T-helper 1 cell treated with Interleukin-12 subunit alpha and Interleukin-12 subunit beta and Interleukin-4 antibody, amounts not matched to agents 30 ng/mL and 1 ng/mL, for 36 hours (primary cell): ENCODE measurements around the gene ZDHHC14. TPM values are rescaled to one million over a fixed set of nuclear protein-coding genes. Genes with fewer than 3 reads are reported as not detected.

Experiments
- intact Hi-C: fragments of 100-400 bp; cut with micrococcal nuclease; formaldehyde crosslinking; loops from one replicate; pipeline ENCODE4 v1.15.1; 2024
- total RNA-seq: library from RNA; stranded (reverse); gene quantifications from 2 replicates; pipeline ENCODE4 v1.2.3, GENCODE V29; 2022

Gene ZDHHC14
- total RNA-seq, 1 donor from 2014 or later, result 18.3 TPM

DNA sequence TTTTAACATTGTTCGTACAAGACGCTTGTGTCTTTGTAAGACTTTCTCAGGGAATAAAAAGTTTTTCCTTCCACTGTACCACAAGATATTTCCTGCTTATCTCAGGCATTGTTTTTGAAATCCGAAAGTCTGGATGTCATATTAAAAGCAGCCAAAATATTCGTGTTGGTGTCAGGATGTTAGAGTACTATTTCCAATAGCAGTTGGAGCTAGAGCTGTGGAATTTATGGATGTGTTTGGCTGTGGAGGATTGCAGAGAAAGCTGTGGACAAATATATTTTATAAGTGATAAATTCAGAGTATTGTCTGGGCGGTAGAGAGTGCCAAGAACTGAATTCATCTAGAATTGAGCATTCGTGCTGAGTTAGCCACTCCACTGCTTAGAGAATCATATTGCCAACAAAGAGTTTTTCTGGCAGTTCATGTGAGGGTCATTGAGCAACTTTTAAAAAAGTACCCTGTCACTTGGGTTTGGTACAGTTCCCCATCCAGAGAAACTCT is 57.7 kb downstream of the ZDHHC14 start:
- intact Hi-C loops, result no loop called here

DNA sequence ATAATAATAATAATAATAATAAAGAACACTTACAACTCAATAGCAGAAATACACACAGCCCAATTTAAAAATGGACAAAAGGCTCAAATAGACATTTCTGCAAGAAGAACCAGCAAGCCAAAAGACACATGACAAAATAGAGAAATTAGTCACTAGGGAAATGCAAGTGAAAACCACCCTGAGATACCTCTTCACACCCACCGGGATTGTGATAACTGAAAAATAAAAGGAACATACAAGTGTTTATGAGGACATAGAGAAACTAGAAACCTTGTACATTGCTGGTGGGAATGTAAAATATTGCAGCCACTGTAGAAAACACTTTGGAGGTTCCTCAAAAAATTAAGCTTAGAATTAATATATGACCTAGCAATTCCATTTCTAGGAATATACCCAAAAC is 59.2 kb downstream of the ZDHHC14 start:
- intact Hi-C loops, result no loop called here

DNA sequence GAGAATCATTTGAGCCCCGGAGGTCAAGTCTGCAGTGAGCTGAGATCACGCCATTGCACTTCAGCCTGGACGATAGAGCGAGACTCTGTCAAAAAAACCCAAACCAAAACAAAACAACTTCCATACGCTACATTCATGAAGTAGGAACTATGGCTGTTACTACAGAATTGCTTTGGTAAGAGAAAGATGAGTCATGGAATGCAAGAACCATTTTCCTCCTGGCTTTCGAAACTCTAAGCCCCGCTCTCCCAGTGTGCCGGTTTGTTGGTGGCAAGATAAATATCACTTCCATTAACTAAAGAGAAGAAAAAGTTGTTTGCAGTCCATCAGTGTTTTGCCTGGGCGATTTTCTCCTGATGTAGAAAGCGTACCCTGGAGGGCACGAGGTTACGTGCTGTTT is 61.3 kb downstream of the ZDHHC14 start:
- intact Hi-C loops, result no loop called here

DNA sequence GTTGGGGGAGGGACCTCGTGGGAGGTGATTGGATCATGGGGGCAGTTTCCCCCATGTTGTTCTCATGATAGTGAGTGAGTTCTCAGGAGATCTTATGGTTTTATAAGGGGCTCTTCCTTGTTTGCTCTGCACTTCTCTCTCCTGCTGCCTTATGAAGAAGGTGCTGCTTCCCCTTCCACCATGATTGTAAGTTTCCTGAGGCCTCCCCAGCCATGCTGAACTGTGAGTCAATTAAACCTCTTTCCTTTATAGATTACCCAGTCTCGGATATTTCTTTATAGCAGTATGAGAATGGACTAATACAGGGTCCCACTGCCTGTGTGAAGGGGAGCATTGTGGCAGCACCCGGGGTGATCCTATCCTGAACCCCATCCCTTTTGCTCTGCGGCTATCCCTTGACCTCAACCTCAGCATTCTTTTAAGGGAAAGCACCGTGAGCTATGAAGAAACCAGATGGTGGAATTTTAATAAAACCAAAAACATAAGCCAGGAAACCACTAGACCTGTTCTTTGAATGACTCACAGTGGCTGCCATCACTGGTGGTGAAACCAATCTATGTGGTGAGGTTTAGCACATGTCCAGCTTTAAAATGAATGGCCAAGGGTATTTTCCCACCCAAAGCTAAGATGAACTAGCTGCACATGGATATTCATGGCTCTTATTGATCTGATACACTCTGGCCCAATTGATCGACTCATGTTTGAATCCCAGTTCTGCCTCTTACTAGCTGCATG is 62.2 kb downstream of the ZDHHC14 start:
- intact Hi-C loops, result loop anchor here (1.0 kb wide), 2 partner anchors 18 to 84 kb away; no protein-coding TSS in a partner anchor

DNA sequence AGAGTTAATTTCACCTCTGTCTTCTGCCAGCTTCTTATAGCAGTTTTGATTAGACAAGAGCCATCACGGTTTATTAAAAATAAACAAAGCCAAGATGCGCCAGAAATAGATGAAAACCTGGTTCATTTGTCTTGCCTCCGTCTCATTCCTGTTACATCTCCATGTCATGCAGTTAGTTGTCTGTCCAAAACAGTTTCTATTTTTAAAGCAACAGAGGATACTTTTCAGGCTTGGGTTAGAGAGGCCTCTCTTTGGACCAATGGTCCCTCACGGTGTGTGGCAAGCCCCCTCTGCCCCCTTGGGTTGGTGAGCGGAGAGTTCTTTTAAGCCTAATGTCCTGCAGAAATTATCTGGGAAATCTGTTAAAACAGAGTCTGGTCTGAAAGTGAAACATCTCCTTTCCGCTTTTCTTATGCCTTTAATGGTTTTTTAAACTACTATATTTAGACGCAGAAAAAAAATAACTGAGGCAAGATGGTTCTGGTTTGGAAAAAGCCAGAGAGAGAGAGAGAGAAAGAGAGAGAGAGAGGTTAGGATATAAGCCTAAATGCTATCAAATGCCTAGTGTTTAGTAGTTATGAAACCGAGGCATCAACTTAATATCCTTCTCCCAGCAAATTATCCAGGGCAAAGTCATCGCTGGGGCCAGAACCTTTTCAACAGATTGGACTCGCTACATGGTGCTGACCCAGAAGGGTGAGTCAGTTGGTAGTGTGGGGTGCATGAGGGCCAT is 64.5 kb downstream of the ZDHHC14 start:
- intact Hi-C loops, result no loop called here

DNA sequence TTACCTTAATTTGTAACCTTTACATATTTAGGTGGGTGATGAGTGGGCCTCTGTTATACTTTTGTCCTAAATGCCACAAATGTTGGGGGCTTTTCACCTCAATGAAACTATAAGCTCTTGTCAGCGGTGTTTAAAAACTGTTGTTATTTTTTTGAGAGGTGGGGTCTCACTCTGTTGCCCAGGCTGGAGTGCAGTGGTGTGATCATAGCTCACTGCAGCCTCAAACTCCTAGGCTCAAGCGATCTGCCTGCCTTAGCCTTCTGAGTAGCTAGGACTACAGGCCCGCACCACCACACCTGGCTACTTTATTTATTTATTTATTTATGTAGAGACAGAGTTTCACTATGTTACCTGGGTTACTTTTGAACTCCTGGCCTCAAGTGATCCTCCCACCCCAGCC is 66.7 kb downstream of the ZDHHC14 start:
- intact Hi-C loops, result no loop called here

DNA sequence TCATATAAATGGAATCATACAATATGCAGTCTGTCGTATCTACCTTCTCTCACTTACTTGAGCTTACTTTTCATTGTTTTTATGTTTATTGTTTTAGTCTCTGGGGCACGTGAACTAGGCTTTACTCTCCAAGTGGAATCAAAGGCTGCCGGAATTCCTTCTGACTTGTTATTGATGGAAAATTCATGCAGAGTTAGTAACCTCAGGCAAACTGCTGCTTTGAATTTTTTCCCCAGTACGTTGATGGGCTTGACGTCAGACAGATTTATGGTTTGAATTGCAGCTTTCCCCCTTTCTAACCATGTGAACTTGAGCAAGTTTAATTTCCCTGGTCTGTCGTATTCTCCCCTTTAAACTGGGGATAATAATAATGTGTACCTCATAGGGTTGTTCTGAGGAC is 68.6 kb downstream of the ZDHHC14 start:
- intact Hi-C loops, result no loop called here

DNA sequence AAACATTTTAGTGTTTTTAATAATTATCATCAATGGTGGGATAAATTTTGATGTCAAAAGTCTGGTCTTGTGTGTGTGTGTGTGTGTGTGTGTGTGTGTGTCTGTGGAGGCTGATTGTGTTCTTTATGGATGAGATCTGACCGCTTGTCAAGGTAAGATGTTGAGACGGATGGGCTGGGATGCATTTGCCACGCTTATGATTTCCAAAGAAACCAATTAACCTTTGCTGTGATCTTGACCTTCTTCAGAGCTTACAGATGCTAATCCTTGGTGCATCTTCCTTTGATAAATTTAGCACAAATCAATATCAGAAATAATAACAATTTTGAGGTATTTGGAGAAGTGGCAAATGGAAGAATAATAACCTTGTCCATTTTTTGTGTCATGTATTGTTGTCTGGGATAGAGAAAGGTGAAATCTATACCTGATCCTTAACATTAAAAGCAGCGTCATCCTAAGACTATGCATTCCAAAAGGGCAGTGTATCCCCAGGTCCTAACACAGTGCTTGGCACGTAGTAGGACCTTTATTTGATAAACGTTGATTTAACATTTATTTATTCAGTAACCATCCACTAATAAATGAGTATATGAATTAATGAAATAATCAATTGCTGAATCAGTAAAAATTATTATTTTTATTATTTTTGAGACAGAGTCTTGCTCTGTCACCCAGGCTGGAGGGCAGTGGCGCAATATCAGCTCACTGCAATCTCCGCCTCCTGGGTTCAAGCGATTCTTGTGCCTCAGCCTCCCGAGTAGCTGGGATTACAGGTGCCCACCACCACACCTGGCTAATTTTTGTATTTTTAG is 70.1 kb downstream of the ZDHHC14 start:
- intact Hi-C loops, result no loop called here

DNA sequence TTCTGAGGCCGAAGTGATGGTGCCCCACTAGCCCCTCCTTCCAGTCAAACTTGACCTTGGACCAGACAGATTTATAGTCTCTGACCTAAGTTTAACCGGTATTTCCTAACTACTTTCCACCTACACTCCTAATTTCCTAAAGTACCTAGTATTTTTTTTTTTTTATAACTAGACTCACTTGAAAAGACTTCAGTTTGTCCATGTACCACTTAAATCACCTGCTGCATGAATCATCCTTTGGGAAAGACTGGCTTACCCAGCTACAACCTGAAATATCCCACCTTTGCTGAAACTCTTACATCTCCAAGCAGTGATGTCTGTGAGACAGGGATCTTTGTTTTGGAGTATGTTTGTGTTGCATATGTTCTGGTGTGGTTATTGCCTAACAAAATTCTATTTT is 71.1 kb downstream of the ZDHHC14 start:
- intact Hi-C loops, result no loop called here

DNA sequence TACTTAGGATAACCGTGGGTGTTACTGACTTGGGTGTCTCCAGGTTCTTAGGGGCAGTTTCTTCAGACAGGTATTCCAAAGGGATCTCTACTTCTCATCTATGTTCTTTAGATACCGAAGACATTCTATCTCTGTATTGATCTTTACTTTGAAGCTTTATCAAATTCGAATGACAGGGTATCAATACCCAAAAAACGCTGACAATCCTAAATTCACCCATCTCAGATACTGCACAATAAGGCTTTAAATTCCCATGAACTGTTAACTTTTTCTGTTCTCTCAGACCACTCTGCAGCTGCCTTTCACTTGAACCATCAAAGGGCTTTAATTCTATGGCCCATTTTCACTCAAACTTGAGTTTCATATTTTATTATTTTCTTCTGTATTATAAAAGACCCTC is 72.1 kb downstream of the ZDHHC14 start:
- intact Hi-C loops, result no loop called here

DNA sequence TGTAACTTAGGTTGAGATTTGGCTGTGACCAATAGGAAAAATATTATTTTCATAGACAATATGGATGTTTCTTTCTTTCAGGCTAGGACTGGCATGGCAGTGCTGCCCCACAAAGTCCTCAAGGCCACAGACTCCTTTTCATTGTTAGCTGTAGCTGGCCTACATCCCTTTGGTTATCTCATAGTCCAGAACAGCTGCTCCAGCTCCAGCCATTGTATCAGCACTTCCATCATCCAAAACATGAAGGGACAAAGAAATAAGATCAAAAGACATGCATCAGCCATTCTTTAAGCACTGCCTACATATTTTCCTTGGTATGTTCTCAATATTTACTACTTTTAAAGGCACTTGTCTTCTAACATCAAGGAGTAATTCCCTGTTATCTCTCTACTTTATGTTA is 73.0 kb downstream of the ZDHHC14 start:
- intact Hi-C loops, result no loop called here

DNA sequence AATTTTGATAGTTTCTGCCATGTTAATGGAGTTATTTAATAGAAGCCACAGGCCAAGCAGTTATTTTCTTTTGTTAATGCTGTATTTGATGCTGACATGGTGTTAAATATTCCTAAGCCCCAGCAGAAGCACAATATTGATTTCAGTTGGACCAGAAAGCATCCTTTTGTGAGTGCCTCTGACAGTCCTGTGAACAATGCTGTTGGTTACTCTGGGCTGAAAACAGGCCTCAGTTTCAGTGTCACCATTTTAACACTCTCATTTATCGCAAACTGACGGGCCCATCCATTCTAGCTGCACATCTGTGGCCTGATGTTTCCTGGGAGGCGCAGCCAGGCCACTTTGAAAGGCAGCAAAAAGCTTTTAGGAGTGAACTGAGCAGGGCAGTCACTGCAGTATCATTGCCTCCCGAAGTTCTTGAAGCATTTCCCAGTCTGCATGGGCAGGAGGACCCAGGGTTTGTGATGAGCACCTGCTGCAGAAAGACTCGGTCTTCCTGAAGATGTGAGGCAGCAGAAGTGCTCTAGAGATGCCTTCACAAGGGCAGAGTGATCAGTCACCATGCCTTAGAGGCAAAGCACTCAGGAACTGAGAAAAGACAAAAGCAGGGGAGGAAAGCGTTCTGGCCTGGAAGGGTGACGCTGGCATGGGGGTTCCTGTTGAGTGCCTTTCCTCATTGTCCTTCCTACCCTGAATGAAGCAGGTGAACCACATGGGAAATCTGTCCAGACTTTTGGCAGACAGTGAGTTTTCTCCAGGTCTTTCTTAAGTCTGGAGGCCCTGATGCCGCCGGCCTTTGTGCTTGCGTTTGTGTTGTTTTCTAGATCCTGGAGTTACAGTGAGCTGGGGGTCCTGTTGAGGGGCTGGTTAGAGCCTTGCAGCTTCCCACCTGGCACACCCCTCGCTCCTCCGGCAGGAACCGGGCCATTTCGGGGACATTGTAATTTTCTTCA is 74.0 kb downstream of the ZDHHC14 start:
- intact Hi-C loops, result no loop called here

DNA sequence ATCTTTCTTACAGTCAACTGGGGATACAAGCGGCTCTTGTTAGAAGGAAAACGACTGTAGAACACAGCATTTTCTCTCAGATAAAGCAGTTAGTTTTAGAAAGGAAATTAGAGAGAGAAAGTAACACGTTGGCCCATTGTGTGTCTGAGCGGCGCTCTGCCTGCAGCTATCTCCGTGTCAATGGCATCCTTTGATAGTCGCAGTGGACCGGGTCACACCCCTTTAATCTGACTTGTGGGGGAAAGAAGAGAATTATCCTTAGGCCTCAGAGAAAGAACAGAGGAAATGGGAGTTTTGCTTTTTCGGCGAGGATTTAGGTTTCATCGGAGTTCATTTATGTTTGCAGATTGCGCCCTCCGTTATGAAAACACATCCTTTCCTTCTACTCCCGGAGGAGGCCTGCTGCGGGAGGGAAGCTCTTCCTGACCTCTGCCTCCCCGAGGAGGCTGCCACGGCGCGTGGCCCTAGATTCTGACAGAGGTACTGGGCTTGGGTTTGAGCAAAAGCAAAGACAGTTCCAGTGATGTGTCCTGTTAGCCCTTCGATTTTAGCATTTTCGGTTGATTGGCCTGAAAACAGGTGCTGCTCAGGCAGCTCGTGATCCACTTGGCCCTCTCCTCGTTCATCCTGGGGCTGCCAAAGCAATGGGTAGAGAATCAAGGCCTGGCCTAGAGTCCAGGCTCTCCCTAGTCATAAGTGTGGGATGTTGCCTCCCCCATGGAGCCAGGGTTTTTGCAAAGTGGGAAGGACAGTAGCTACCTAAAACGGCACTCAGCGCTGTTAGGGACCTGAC is 74.9 kb downstream of the ZDHHC14 start:
- intact Hi-C loops, result no loop called here

DNA sequence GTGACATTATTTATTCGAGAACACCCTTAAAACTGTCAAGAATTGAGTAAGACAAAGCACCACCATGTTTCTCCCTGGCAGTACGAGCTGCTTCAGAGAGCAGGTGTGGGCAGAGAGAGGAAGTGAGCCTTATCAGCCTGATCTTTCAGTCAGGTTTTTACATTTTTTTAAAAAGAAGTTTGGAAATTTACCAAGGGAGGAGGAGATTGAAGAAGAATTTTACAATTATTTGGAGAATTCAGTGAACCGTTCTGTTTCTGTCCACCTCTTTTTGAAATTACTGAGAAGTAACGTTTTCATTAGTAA is 75.5 kb downstream of the ZDHHC14 start:
- intact Hi-C loops, result no loop called here

DNA sequence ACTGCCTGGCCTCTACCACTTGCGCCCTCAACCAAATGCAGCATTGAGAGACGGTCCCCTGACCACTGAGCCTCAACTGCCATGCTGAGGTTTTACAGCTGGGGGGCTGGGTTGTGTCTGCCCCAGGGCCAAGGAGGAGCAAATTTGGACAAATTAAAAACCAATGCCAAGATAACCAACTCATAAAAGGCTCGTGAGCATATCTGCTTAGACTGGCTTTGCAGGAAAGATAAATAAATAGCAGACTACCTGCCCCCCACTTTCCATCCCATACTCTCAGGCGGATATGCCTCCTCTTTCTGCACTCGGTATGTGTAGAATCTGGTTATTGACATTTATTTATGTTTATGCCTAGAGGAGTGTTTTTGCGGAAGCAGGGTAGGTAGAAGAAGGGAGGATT is 76.8 kb downstream of the ZDHHC14 start:
- intact Hi-C loops, result no loop called here

DNA sequence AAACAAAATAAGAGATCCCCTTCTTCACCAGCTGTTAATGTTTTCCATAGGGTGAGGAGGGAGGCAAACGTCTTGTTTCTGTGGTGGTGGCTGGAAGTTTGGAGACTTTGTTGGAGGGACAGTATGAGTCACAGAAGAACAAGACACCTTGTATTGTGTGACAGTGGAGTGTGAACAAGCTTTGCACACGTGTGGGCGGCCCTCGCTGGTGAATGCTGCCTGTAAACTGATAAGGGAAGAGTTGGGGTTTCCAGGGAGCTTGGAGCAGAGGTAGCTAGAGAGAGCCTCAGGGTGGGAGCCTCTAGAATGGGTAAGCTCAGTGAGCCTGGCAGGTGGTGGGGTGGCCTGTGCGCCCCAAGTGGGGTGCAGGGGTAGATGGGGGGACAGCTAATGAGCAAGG is 78.3 kb downstream of the ZDHHC14 start:
- intact Hi-C loops, result no loop called here

DNA sequence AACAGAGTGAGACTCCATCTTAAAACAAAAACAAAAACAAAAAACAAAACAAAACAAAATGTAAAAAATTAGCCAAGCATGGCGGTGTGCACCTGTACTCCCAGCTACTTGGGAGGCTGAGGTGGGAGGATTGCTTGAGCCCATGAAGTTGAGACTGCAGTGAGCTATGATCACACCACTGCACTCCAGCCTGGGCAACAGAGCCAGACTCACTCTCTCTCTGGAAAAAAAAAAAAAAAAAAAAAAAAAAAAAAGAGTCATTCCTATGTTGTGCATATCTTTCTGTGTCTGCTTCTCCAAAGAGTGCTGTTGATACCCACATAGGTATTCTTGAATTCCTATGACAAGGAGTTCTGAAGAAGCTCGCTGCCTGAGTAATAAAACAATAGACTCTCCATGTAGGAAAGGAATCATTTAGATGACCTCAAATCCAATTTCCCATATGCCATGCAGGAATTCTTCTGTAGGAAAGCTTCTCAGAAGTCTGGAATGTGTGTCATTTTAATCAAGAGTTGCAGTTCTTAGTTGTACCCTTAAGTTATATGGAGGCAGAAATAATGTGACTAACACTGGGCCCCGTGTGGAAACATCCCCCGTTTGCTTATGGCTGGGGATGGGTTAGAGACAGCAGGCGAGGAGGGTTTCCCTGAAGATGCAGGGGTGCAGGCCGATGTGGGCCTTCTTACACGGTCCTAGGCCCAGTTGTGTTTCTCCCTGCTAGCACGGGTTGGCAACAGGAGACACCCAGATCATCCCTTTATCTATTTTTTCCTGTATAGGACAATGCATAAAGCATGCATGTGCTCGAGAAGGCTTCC is 79.4 kb downstream of the ZDHHC14 start:
- intact Hi-C loops, result loop anchor here (2.0 to 5.0 kb wide), 4 partner anchors 26 to 683 kb away; partner anchors contain the start of gene ARID1B

DNA sequence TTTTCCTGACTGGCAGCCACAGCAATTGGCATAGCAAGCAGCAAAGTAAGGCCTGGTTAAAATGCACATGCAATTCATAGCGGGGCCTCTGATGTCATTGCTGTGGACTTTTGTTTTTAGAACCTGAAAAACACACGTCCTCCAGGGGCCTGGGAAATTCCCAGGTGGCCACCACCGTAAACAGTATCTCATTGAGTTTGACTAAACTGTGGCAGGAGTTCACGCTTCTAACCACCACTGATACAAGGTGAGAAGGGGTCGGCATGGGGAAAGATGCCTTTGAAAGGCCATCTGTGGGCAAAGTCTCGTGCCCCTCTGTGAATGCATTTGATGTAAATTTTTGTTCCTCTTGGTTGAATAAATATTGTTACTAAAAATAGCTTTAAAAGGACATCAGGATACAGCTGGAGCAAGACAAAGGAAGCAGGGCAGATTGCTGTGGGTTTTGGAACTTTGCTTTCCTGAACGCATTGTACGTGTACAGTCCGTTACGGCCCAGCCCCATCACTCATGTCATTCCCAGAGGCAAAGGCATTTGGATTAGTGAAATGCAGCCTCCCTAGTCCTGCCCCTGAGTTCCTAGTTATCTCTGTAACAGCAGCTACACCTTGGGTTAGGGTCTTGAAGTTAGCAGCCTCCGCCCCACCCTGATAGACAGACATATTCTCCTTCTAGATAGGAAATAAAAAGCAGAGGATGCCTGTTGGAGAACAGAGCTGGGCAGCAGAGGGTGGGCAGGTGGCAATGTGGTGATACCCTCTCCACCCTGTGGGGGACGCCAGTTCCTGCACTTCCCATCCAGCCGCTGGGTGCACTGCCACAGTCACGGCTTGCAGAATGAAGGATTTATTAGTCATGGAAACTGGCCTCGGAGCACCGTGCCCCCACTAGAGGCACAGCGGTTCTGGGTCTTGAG is 80.3 kb downstream of the ZDHHC14 start:
- intact Hi-C loops, result loop anchor here (1.0 to 5.0 kb wide), 11 partner anchors 18 to 684 kb away; partner anchors contain the start of gene ARID1B
